Glutamatergic neuron (in vitro differentiated cells): ENCODE data around the gene DLX2. TPM values are rescaled to one million over a fixed set of nuclear protein-coding genes. Genes with fewer than 3 reads are reported as not detected.

ENCODE experiments used
- DNase-seq: peaks from one replicate; pipeline ENCODE4 v3.0.0; 2022
- H3K27ac Mint-ChIP-seq: one replicate; pipeline ENCODE4 v1.8.0; 2020; ENCODE audit warnings: mild to moderate bottlenecking, mixed read lengths, inconsistent platforms; ENCODE audit not compliant: unreplicated experiment
- H3K27me3 Mint-ChIP-seq: one replicate; pipeline ENCODE4 v1.8.0; 2020; ENCODE audit warnings: mild to moderate bottlenecking, moderate library complexity, mixed read lengths, inconsistent platforms; ENCODE audit not compliant: unreplicated experiment
- H3K36me3 Mint-ChIP-seq: one replicate; pipeline ENCODE4 v1.8.0; 2020; ENCODE audit warnings: mild to moderate bottlenecking, mixed read lengths, inconsistent platforms; ENCODE audit not compliant: unreplicated experiment
- H3K4me1 Mint-ChIP-seq: one replicate; pipeline ENCODE4 v1.8.0; 2020; ENCODE audit warnings: mild to moderate bottlenecking, low read depth, mixed read lengths, inconsistent platforms; ENCODE audit not compliant: unreplicated experiment
- H3K4me3 Mint-ChIP-seq: one replicate; pipeline ENCODE4 v1.8.0; 2020; ENCODE audit warnings: mild to moderate bottlenecking, mixed read lengths, inconsistent platforms; ENCODE audit not compliant: unreplicated experiment
- H3K9me3 Mint-ChIP-seq: one replicate; pipeline ENCODE4 v1.8.0; 2020; ENCODE audit warnings: mild to moderate bottlenecking, moderate library complexity, mixed read lengths, inconsistent platforms; ENCODE audit not compliant: unreplicated experiment
- total RNA-seq: library from RNA; stranded (reverse); fragmentation: NEBNext Ultra II Directional; extraction: Animal tissue kit (Norgen Biotek cat#: 25700); gene quantifications from one replicate; pipeline ENCODE4 v1.2.1, GENCODE V29; 2021; ENCODE audit not compliant: unreplicated experiment
- TF ChIP-seq, protein P1 (sequence below): fragments of 200-600 bp; sonication (generic); IDR thresholded peaks from one replicate; pipeline ENCODE4 v1.5.0; 2021; ENCODE audit not compliant: partially characterized antibody, unreplicated experiment

Gene DLX2
- total RNA-seq, 1 donor from 2014 or later, result 1.4 TPM

- no peaks in the 10 kb centered on the region for H3K36me3 Mint-ChIP-seq
- H3K9me3 Mint-ChIP-seq, result no peaks in the 10 kb centered on the region
- H3K4me1 Mint-ChIP-seq, result peaks cover 4% of the 10 kb centered on the region
Observed at GRCh38 chr2:172053486-172053885, 49.2 kb downstream of the DLX2 start.

DNA sequence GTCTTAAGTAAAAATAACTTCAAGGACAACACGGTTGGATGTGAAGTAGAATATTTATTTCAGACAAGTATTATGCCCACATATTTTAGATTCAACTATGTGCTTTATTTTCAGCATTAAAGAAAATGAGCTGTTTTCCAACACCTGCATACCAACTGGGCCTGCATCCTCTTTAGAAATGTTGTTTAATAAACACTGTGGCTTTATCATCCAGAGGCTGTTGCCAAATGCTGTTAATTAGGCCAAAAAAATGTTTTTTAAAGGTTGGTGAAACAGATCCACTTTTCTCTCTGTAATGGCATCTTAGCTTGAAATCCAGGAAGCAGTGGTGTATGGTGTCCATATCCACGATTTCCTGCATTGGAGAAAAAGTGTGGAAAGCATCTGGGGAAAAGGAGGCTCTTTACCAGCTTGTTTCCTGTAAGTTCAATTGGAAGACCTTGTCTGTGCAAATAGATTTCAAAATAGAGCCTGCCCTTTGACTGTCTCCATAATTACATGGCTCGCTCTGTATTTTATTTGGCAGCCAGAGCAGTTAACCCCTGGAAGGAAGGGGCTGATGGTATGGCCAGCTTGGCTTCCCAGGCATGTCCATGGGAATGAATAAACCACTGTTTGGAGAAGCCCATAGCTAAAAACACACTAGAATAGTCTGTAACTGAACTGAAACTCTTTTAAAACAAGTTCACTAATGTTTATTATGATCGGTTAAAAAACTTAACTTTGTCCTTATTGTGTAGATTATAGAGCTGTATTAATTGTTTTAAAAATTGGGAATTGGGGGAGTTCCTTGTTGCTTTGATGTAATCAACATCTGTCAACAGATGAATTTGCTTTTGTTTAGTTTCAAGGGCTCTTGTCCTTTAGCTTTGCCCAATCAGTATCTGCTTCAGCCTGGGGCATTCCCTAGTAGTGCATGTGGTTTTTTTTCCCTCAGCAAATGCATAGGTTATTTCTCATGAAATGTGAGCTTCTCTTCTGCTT is 50.4 kb downstream of the DLX2 start:
- Mint-ChIP-seq H3K27ac (no peak overlapping the region), H3K27me3 (no peaks in the 10 kb centered on the region), H3K4me1 (peaks cover 4% of the 10 kb centered on the region), H3K4me3 (no peak overlapping the region), H3K9me3 (no peaks in the 10 kb centered on the region), H3K36me3 (no peaks in the 10 kb centered on the region)
- TF ChIP-seq, protein P1, sequence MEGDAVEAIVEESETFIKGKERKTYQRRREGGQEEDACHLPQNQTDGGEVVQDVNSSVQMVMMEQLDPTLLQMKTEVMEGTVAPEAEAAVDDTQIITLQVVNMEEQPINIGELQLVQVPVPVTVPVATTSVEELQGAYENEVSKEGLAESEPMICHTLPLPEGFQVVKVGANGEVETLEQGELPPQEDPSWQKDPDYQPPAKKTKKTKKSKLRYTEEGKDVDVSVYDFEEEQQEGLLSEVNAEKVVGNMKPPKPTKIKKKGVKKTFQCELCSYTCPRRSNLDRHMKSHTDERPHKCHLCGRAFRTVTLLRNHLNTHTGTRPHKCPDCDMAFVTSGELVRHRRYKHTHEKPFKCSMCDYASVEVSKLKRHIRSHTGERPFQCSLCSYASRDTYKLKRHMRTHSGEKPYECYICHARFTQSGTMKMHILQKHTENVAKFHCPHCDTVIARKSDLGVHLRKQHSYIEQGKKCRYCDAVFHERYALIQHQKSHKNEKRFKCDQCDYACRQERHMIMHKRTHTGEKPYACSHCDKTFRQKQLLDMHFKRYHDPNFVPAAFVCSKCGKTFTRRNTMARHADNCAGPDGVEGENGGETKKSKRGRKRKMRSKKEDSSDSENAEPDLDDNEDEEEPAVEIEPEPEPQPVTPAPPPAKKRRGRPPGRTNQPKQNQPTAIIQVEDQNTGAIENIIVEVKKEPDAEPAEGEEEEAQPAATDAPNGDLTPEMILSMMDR, result no peak
- DNase-seq, result no peak

More at GRCh38 chr2:172053486-172053885, 49.2 kb downstream of the DLX2 start:
- H3K27ac Mint-ChIP-seq, result no peak overlapping the region
- no peak for DNase-seq
- no peaks in the 10 kb centered on the region for H3K27me3 Mint-ChIP-seq
- TF ChIP-seq, protein P1, result no peak
- H3K4me3 Mint-ChIP-seq, result no peak overlapping the region

- H3K27ac Mint-ChIP-seq, result no peak overlapping the region
- no peaks in the 10 kb centered on the region for H3K27me3 Mint-ChIP-seq
- no peaks in the 10 kb centered on the region for H3K36me3 Mint-ChIP-seq
- DNase-seq, result no peak
- no peaks in the 10 kb centered on the region for H3K9me3 Mint-ChIP-seq
- no peak overlapping the region for H3K4me3 Mint-ChIP-seq
- H3K4me1 Mint-ChIP-seq, result peaks cover 4% of the 10 kb centered on the region
- TF ChIP-seq, protein P1, result no peak
Observed at GRCh38 chr2:172050479-172051125, 52.1 kb downstream of the DLX2 start.

DNA sequence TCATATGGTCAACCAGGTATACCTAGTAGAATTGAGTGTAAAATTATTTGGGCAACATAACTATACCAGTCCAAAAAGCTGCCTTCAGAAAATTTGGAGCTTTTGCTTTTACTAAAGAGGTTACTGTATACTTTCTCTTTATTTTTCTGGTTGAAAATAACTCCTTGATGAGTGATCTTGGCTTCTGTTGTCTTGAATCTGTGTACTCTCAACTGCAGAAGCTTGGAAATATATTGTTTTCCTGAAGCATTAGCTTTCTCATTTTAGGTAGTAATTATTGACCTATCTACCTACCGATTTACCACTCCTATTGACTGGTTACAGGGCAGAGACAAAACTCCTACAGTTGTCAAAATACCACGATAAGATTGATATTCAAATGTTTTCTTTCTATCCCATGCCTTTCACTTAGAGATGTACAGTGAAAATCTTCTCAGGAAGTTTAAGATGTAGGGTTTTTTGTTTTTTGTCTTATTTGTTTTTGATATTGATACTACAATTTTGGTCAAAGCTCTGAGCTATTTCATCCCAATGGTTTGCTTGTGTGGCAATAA is 53.1 kb downstream of the DLX2 start:
- Mint-ChIP-seq H3K27me3 (no peaks in the 10 kb centered on the region), H3K36me3 (no peaks in the 10 kb centered on the region), H3K9me3 (no peaks in the 10 kb centered on the region), H3K4me3 (no peak overlapping the region), H3K4me1 (peaks cover 2% of the 10 kb centered on the region), H3K27ac (no peak overlapping the region)
- no peak for DNase-seq
- TF ChIP-seq, protein P1, result no peak

Other genes starting within 250 kb of the DLX2 start
- gene SLC25A12, start 208.7 kb downstream of the DLX2 start, total RNA-seq, result 30.4 TPM
- gene HAT1, start 180.4 kb downstream of the DLX2 start, total RNA-seq, result 19.9 TPM
- 5.1 TPM for gene METAP1D, start 102.9 kb downstream of the DLX2 start, total RNA-seq
- gene DLX1, start 17.4 kb downstream of the DLX2 start, total RNA-seq, result 0.61 TPM